Erythroblast (primary cell): Measurements from ENCODE around the gene PRR35.

Source experiments
- GATA1 ChIP-seq: IDR thresholded peaks from 2 replicates; pipeline ENCODE4 v1.6.1; 2011; ENCODE audit warnings: low read depth, mild to moderate bottlenecking, control low read depth, low read length, moderate library complexity
- POLR2A ChIP-seq: IDR thresholded peaks from 2 replicates; pipeline ENCODE4 v1.6.1; 2011; ENCODE audit warnings: mild to moderate bottlenecking, low read length

GRCh38 chr16:560204-560700 is at the start of gene PRR35:
- no peak for TF ChIP-seq POLR2A
- TF ChIP-seq GATA1: no peak
